AG04449 (cell line): Measurements from ENCODE around the gene PARD3B.

Experiments
- CTCF ChIA-PET: fragments of 350-600 bp; formaldehyde crosslinking; extraction: SDS; loops from one replicate; lab custom pipeline; 2021; ENCODE audit warnings: antibody characterized with exemption; lab: Yijun Ruan, JAX
- POLR2A ChIA-PET: fragments of 400-600, 350-600 bp; formaldehyde crosslinking; extraction: SDS; loops from one replicate; lab custom pipeline; 2020; ENCODE audit warnings: antibody characterized with exemption, inconsistent platforms; lab: Yijun Ruan, JAX
- DNase-seq: peaks from one replicate; pipeline ENCODE4 v3.0.0-alpha.2; 2010; ENCODE audit warnings: low read depth, low spot score
- H3K4me3 ChIP-seq: 2 replicates; pipeline ENCODE4 v1.5.1; 2011; ENCODE audit warnings: low read depth, mild to moderate bottlenecking, control low read depth, low read length
- CTCF ChIP-seq: IDR thresholded peaks from one replicate; pipeline ENCODE4 v1.5.1; 2011; ENCODE audit warnings: mild to moderate bottlenecking, moderate library complexity, low read length, control low read depth, inconsistent platforms; ENCODE audit not compliant: insufficient read depth; ENCODE audit errors: missing control alignments

Gene PARD3B

DNA sequence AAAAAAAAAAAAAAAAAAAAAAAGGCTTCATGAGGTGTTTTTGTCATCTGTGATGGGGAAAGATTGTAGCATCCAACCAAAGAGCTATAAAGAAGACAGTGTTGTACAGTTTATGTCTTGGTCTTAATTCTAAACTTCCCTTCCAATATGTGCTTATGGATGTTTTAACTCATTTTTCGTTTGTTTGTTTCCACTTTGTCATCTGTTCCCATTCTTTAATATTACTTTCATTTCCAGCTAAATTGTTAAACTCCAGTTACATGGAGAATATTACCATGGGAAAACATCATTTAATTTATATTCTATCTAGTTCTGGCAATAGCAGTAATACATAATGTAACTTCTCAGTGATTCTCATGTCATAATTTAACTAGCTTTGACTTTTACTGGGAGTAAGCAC is 792.9 kb downstream of the PARD3B start:
- H3K4me3 ChIP-seq, result no peak overlapping the region
- CTCF ChIA-PET, result no interaction called here
- no peak for TF ChIP-seq CTCF
- no peak for DNase-seq
- POLR2A ChIA-PET, result interaction anchor here (0.6 kb wide), 1 partner anchor 17 kb away, joined by 3 read pairs; no protein-coding TSS in a partner anchor

DNA sequence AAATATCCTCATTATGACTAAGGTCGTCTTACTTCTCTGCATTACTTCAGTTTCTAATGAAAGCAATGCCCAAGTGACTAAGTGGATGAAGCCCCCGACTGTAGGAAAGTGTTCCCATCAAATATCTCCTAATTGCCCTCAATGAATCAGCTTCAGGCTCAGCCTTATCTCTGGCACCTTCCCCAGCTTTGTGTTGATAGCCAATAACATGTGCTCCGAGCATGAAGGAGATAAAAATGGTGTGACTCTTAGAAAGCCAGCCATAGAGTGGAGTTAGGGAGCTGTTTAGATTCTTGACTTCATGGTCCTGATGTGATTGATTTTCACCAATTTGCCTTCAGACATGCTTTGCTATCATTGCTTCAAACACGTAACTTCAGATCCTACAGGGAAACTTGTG is 797.8 kb downstream of the PARD3B start:
- DNase-seq, result no peak
- POLR2A ChIA-PET, result no interaction called here
- TF ChIP-seq CTCF, result no peak
- no peak overlapping the region for H3K4me3 ChIP-seq
- CTCF ChIA-PET, result no interaction called here

- no peak for DNase-seq
- no peak for TF ChIP-seq CTCF
- CTCF ChIA-PET, result no interaction called here
- no peak overlapping the region for H3K4me3 ChIP-seq
- POLR2A ChIA-PET, result no interaction called here
Observed at GRCh38 chr2:205346649-205347048, 801.4 kb downstream of the PARD3B start.

DNA sequence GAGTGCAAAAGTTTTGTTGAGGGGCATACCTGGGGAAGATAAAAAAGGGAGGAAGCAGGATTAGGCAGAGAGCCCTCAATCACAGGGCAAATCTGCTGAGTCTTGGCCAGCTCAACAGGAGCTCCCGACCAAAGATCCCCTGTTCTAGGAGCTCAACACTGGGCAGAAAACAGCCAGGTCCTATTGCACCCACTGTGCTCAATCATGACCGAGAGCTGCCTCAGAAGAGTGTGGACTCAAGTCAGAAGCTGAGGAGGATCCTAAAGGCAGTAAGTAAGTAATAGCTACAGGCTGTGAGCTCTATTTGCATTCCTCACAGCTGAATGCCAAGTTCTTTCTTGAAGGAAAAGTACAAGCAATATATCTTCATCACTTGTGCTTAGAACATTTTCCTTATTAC is 802.6 kb downstream of the PARD3B start:
- ChIA-PET CTCF (no interaction called here), POLR2A (no interaction called here)
- DNase-seq, result no peak
- TF ChIP-seq CTCF, result no peak
- no peak overlapping the region for H3K4me3 ChIP-seq

DNA sequence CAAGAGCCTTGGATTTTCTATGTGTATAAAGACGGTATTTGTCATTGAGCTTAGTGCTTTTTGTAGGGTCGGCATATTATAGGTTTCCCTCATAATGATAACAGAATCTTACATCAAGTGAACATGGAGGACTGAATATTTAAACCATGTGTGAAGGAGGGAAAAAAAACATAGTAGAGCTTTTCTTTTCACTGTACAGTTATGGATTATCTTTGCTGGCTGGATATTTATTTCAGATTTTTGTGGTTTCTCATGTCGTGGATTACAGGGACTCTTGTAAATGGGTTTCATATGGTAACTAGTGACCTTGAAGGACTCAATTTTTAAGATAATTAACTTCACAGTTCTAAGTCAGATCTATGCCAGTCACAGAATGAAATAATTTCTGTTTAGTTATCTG is 806.8 kb downstream of the PARD3B start:
- no peak overlapping the region for H3K4me3 ChIP-seq
- ChIA-PET POLR2A (no interaction called here), CTCF (interaction anchor here (0.9 to 1.2 kb wide), 2 partner anchors 27 to 327 kb away, joined by 3 read pairs; no protein-coding TSS in a partner anchor)
- no peak for TF ChIP-seq CTCF
- DNase-seq, result no peak

- no peak for DNase-seq
- no peak overlapping the region for H3K4me3 ChIP-seq
- TF ChIP-seq CTCF, result no peak
- ChIA-PET CTCF (interaction anchor here (0.9 to 1.2 kb wide), 2 partner anchors 27 to 327 kb away, joined by 3 read pairs; no protein-coding TSS in a partner anchor), POLR2A (no interaction called here)
Observed at GRCh38 chr2:205352593-205352992, 807.3 kb downstream of the PARD3B start.
